ENCODE results near the gene CELF3. TPM values are rescaled to one million over a fixed set of nuclear protein-coding genes. Genes with fewer than 3 reads are reported as not detected.

CELF3 gene
- total and polyA plus RNA-seq, 9 of the 15 experiments (the other 6 are each of a cell fraction or from before 2014, with no cell fraction given): not detected

- no peak for TF ChIP-seq ZNF143 (CRISPR knock-in tag; IDR thresholded peaks at IDR 0.05)
Measured at GRCh38 chr1:151720554-151720953, 4.0 kb upstream of the CELF3 start (continued).

DNA sequence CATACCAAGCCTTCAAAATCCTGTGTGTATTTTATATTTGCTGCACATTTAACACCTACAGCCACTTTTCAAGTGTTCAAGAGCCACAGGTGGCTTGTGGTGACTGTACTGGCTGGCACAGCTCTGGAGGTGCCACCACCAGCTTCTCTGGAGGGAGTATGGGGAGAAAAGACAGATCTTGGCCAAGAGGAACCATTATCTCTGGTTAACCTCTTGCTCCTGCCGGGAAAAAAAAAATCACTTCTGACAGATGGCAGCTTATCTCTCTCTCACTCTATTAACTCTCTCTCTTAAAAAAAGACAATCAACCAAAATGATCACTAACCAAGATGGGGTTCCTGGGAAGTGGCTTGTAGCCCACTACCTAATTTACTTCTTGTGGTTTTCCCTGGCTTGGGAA, 3.5 kb upstream of the CELF3 start:
- Histone ChIP-seq H3K27ac (ENCODE audit: extremely low read depth, low read depth, low read length) (no peak overlapping the region), H3K9ac (ENCODE audit: insufficient read depth in 1 of 2, low read depth in 2 of 2, low read length in 2 of 2) (no peak overlapping the region), H3K27me3 (ENCODE audit: control insufficient read depth in 2 of 2, insufficient read depth in 2 of 2, low read length in 2 of 2) (peaks cover 19 to 36% of the 10 kb centered on the region in 2 experiments), H3K9me3 (replicated peaks; ENCODE audit: control insufficient read depth, insufficient read depth, low read depth, low read length) (no peaks in the 10 kb centered on the region), H3K9me1 (ENCODE audit: control insufficient read depth, insufficient read depth, low read length) (no peaks in the 10 kb centered on the region), H4K20me1 (replicated peaks; ENCODE audit: control insufficient read depth, insufficient read depth, low read length) (peaks cover 13% of the 10 kb centered on the region), H3K4me3 (no peak overlapping the region), H3K4me1 (replicated peaks in 1 of 2; ENCODE audit: control insufficient read depth in 2 of 2, insufficient read depth in 2 of 2, low read length in 2 of 2) (peaks cover 13 to 18% of the 10 kb centered on the region in 2 experiments), H3K79me2 (ENCODE audit: control insufficient read depth, insufficient read depth, low read length) (no peaks in the 10 kb centered on the region), H3K36me3 (ENCODE audit: control insufficient read depth, insufficient read depth, low read length) (no peaks in the 10 kb centered on the region), H2AFZ (ENCODE audit: low read depth, low read length) (no peak overlapping the region), H3K4me2 (ENCODE audit: insufficient read depth, low read length) (no peak overlapping the region)
- FAIRE-seq (no peak), ATAC-seq (no peak), DNase-seq (ENCODE audit: extremely low read depth in 1 of 4, low spot score in 3 of 4) (no peak)
- BruUV-seq (replicated peaks): no TSS peak
- CTCF ChIA-PET (ENCODE audit: low intra/inter-chr PET ratio): no interaction called here
- 0% methylated on average over 1 of the region's 1 CpG for WGBS (ENCODE audit: insufficient coverage, low coverage, missing lambda C conversion rate)
- in situ Hi-C loops (cut with MboI) (no loop called here), intact Hi-C loops (cut with micrococcal nuclease) (no loop called here)
- POLR2A ChIA-PET: interaction anchor here (1.4 kb wide), 1 partner anchor 183 kb away, joined by 4 read pairs; no protein-coding TSS in a partner anchor
- TF ChIP-seq GTF2F1 (IDR thresholded peaks at IDR 0.05; ENCODE audit: low read depth, low read length) (no peak), STAT5A (IDR thresholded peaks at IDR 0.05; ENCODE audit: borderline replicate concordance, low read length) (no peak), ETS2 (tag; IDR thresholded peaks at IDR 0.05; ENCODE audit: borderline replicate concordance, poor library complexity, severe bottlenecking) (no peak), PML (IDR thresholded peaks at IDR 0.05; ENCODE audit: low read length) (no peak), CBFA2T3 (IDR thresholded peaks at IDR 0.05) (peak; percentile 64), BCLAF1 (IDR thresholded peaks at IDR 0.05; ENCODE audit: borderline replicate concordance in 1 of 2, control insufficient read depth in 1 of 2, low read depth in 2 of 2, low read length in 1 of 2) (no peak), MTF1 (CRISPR knock-in tag; IDR thresholded peaks at IDR 0.05; ENCODE audit: borderline replicate concordance) (no peak), ZBTB7A (IDR thresholded peaks at IDR 0.05; ENCODE audit: borderline replicate concordance, control insufficient read depth, low read depth, low read length) (no peak), ZNF449 (CRISPR knock-in tag; IDR thresholded peaks at IDR 0.05) (no peak), ZNF384 (IDR thresholded peaks at IDR 0.05; ENCODE audit: low read depth, low read length) (no peak), SNIP1 (IDR thresholded peaks at IDR 0.05; ENCODE audit: low read depth) (no peak), USF1 (CRISPR knock-in tag; IDR thresholded peaks at IDR 0.05) (no peak)
- TF ChIP-seq, protein P1, sequence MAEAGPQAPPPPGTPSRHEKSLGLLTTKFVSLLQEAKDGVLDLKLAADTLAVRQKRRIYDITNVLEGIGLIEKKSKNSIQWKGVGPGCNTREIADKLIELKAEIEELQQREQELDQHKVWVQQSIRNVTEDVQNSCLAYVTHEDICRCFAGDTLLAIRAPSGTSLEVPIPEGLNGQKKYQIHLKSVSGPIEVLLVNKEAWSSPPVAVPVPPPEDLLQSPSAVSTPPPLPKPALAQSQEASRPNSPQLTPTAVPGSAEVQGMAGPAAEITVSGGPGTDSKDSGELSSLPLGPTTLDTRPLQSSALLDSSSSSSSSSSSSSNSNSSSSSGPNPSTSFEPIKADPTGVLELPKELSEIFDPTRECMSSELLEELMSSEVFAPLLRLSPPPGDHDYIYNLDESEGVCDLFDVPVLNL (CRISPR knock-in tag; IDR thresholded peaks at IDR 0.05; ENCODE audit: low read depth): no peak
